Measurements from ENCODE around the gene DES. TPM values are rescaled to one million over a fixed set of nuclear protein-coding genes. Genes with fewer than 3 reads are reported as not detected.

DES gene
- total RNA-seq, 1 donor from 2014 or later = not detected

GRCh38 chr2:219462349-219462748 lies 44.2 kb downstream of the DES start:
- no peak for DNase-seq (ENCODE audit: low read depth)
- TF ChIP-seq CTCF (conservative IDR thresholded peaks at IDR 0.05; ENCODE audit: low read depth, low read length) = no peak
- H3K4me3 ChIP-seq (ENCODE audit: low read depth, low read length) = no peak overlapping the region

- no peak for DNase-seq (ENCODE audit: low read depth)
- no peak for TF ChIP-seq CTCF (conservative IDR thresholded peaks at IDR 0.05; ENCODE audit: low read depth, low read length)
- H3K4me3 ChIP-seq (ENCODE audit: low read depth, low read length) = no peak overlapping the region
These were observed 46.3 kb downstream of the DES start for GRCh38 chr2:219464286-219465032.

- DNase-seq (ENCODE audit: low read depth) = no peak
- TF ChIP-seq CTCF (conservative IDR thresholded peaks at IDR 0.05; ENCODE audit: low read depth, low read length) = no peak
- H3K4me3 ChIP-seq (ENCODE audit: low read depth, low read length) = no peak overlapping the region
These were observed 47.7 kb downstream of the DES start for GRCh38 chr2:219465659-219466561.

- H3K4me3 ChIP-seq (ENCODE audit: low read depth, low read length) = no peak overlapping the region
- no peak for DNase-seq (ENCODE audit: low read depth)
- TF ChIP-seq CTCF (conservative IDR thresholded peaks at IDR 0.05; ENCODE audit: low read depth, low read length) = no peak
These were observed 48.9 kb downstream of the DES start for GRCh38 chr2:219466816-219467735.

- no peak overlapping the region for H3K4me3 ChIP-seq (ENCODE audit: low read depth, low read length)
- no peak for TF ChIP-seq CTCF (conservative IDR thresholded peaks at IDR 0.05; ENCODE audit: low read depth, low read length)
- no peak for DNase-seq (ENCODE audit: low read depth)
These were observed 49.5 kb downstream of the DES start for GRCh38 chr2:219467736-219468075.

- no peak for DNase-seq (ENCODE audit: low read depth)
- no peak overlapping the region for H3K4me3 ChIP-seq (ENCODE audit: low read depth, low read length)
- no peak for TF ChIP-seq CTCF (conservative IDR thresholded peaks at IDR 0.05; ENCODE audit: low read depth, low read length)
These were observed 50.4 kb downstream of the DES start for GRCh38 chr2:219468410-219469185.
